HFFc6 (cell line): ENCODE data around the gene SEC61A2. TPM values are rescaled to one million over a fixed set of nuclear protein-coding genes. Genes with fewer than 3 reads are reported as not detected.

Experiments
- DNase-seq: peaks from one replicate; pipeline ENCODE4 v3.0.0-alpha.2; 2018
- H3K27ac Mint-ChIP-seq: 2 replicates; pipeline ENCODE4 v1.8.0; 2020; ENCODE audit warnings: mild to moderate bottlenecking, mixed read lengths
- H3K27me3 Mint-ChIP-seq: 2 replicates; pipeline ENCODE4 v1.8.0; 2021; ENCODE audit warnings: mild to moderate bottlenecking, moderate library complexity, mixed read lengths; ENCODE audit not compliant: insufficient read depth
- H3K36me3 Mint-ChIP-seq: 2 replicates; pipeline ENCODE4 v1.8.0; 2021; ENCODE audit warnings: low read depth, mixed read lengths
- H3K4me1 Mint-ChIP-seq: 2 replicates; pipeline ENCODE4 v1.8.0; 2020; ENCODE audit warnings: low read depth, mixed read lengths
- H3K4me3 Mint-ChIP-seq: 2 replicates; pipeline ENCODE4 v1.8.0; 2020; ENCODE audit warnings: mild to moderate bottlenecking, moderate library complexity, mixed read lengths
- H3K9me3 Mint-ChIP-seq: 2 replicates; pipeline ENCODE4 v1.8.0; 2020; ENCODE audit warnings: mild to moderate bottlenecking, mixed read lengths
- CTCF ChIP-seq: fragments of 200-600 bp; sonication (generic); IDR thresholded peaks from 2 replicates; pipeline ENCODE4 v1.5.0; 2021; ENCODE audit warnings: antibody characterized with exemption, mild to moderate bottlenecking
- total RNA-seq, 6 experiments: library from RNA; stranded (reverse); fragmentation: NEBNext Ultra II Directional; extraction: Animal tissue kit (Norgen Biotek cat#: 25700); gene quantifications; 2 replicates in 1 of 6; 3 replicates in 5 of 6; pipeline ENCODE4 v1.2.3, GENCODE V29; 2021

Gene SEC61A2
- total RNA-seq, 6 experiments from 2014 or later: 9.3 to 11.2 (median 10.6) TPM

GRCh38 chr10:12144538-12144937, 15.1 kb downstream of the SEC61A2 start:
- Mint-ChIP-seq H3K4me3 (no peak overlapping the region), H3K4me1 (no peaks in the 10 kb centered on the region), H3K27ac (no peak overlapping the region), H3K9me3 (no peaks in the 10 kb centered on the region), H3K36me3 (peaks cover 12% of the 10 kb centered on the region), H3K27me3 (no peaks in the 10 kb centered on the region; the same call in 1 of the 2 replicates)
- no peak for TF ChIP-seq CTCF
- DNase-seq: no peak

DNA sequence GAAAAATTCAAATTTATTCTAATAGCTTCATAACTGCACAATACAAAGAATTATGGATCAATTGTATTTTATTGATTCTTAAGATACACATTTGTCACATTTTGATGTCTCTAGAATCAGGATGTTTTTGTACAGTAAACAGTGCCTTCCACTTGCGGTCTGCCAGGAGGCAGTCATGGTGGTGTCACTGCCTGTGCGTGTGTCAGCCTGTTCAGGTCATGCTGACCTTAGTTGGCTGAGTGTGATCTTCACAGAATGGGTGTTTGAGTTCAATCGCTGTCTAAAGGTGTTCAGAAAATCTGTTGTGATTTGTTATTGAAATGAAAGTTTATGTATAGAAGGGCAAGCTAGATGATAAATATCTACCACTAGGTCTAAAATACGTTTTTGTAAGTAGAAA, 20.7 kb downstream of the SEC61A2 start:
- H3K4me1 Mint-ChIP-seq: peaks cover 6% of the 10 kb centered on the region; the same call in 1 of the 2 replicates
- TF ChIP-seq CTCF: no peak
- H3K27me3 Mint-ChIP-seq: no peaks in the 10 kb centered on the region
- no peak for DNase-seq
- no peak overlapping the region for H3K4me3 Mint-ChIP-seq
- no peak overlapping the region for H3K27ac Mint-ChIP-seq
- H3K9me3 Mint-ChIP-seq: no peaks in the 10 kb centered on the region
- peaks cover 17% of the 10 kb centered on the region for H3K36me3 Mint-ChIP-seq

- Mint-ChIP-seq H3K27ac (no peak overlapping the region), H3K4me1 (peaks cover 6% of the 10 kb centered on the region; the same call in 1 of the 2 replicates), H3K4me3 (no peak overlapping the region), H3K36me3 (peaks cover 19% of the 10 kb centered on the region), H3K27me3 (no peaks in the 10 kb centered on the region), H3K9me3 (no peaks in the 10 kb centered on the region)
- DNase-seq: no peak
- TF ChIP-seq CTCF: no peak
These were observed 25.0 kb downstream of the SEC61A2 start for GRCh38 chr10:12154516-12154915.

DNA sequence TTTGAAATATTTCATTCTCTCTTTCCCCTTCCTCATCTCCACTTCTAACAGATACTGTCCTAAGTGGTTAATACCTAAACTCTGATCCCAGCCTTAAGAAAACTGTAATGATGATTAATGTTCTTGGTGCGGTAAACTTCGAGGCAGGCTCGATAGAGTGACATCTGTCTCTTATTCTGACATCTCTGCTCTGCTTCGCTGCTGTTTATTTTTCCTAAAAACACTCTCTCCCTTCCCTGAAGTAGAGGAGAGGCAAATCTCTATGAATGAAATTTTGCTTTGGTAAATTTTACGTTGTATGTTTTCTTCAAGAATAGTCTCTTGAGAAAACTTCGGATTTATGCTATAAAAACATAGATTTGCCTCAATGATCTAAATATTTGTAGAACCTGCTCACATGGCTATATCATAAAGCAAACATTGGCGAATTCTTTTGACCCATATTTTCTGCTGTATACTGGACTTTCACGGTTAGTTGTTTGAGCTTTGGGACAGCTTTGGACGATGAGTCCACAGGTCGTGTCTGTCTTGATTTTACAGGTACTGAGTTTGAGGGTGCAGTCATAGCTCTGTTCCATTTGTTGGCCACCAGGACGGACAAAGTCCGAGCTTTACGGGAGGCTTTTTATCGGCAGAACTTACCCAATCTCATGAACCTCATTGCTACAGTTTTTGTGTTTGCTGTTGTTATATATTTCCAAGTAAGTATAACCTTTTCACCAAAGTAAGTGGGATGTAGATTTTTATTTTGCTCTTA, 27.1 kb downstream of the SEC61A2 start:
- H3K9me3 Mint-ChIP-seq: no peaks in the 10 kb centered on the region
- peaks cover 10% of the 10 kb centered on the region for H3K36me3 Mint-ChIP-seq
- H3K4me3 Mint-ChIP-seq: no peak overlapping the region
- TF ChIP-seq CTCF: no peak
- no peak for DNase-seq
- peaks cover 6% of the 10 kb centered on the region; the same call in 1 of the 2 replicates for H3K4me1 Mint-ChIP-seq
- no peaks in the 10 kb centered on the region for H3K27me3 Mint-ChIP-seq
- H3K27ac Mint-ChIP-seq: no peak overlapping the region

DNA sequence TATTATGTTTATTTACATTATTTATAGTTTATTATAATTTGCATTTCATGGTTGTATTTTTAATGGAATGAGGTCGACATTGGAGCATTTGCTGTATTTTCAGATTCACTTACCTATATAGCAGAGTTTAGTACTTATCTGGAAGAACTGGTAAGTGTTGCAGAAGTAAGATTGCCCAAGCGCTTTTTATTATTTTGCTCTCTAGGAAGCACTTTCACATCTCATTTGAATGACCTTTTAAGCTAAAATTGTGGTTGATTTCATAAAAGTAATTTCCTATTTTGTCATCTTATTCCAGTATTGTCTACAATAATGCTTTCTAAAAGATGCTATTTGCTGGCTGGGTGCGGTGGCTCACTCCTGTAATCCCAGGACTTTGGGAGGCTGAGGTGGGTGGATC, 28.6 kb downstream of the SEC61A2 start:
- no peak for DNase-seq
- no peak for TF ChIP-seq CTCF
- no peak overlapping the region for H3K4me3 Mint-ChIP-seq
- peaks cover 10% of the 10 kb centered on the region for H3K36me3 Mint-ChIP-seq
- no peaks in the 10 kb centered on the region for H3K9me3 Mint-ChIP-seq
- H3K4me1 Mint-ChIP-seq: peaks cover 6% of the 10 kb centered on the region; the same call in 1 of the 2 replicates
- H3K27ac Mint-ChIP-seq: no peak overlapping the region
- H3K27me3 Mint-ChIP-seq: no peaks in the 10 kb centered on the region
